Fibroblast of pulmonary artery (primary cell): ENCODE data around the gene EPS8L3.
"Not testable (repeated sequence)": the region's sequence is repeated elsewhere in the genome, so short reads cannot be mapped to it uniquely, and the experiment has no call there.

Experiments
- DNase-seq: peaks from one replicate; pipeline ENCODE4 v3.0.0-alpha.2; 2010; ENCODE audit warnings: low read depth
- H3K4me3 ChIP-seq: replicated peaks from 2 replicates; pipeline ENCODE4 v1.5.1; 2011; ENCODE audit warnings: low read depth, mild to moderate bottlenecking, control low read depth, low read length, moderate library complexity
- CTCF ChIP-seq: IDR thresholded peaks from 2 replicates; pipeline ENCODE4 v1.5.1; 2011; ENCODE audit warnings: mild to moderate bottlenecking, control low read depth, low read length, inconsistent platforms; ENCODE audit errors: missing control alignments

The EPS8L3 gene

DNA sequence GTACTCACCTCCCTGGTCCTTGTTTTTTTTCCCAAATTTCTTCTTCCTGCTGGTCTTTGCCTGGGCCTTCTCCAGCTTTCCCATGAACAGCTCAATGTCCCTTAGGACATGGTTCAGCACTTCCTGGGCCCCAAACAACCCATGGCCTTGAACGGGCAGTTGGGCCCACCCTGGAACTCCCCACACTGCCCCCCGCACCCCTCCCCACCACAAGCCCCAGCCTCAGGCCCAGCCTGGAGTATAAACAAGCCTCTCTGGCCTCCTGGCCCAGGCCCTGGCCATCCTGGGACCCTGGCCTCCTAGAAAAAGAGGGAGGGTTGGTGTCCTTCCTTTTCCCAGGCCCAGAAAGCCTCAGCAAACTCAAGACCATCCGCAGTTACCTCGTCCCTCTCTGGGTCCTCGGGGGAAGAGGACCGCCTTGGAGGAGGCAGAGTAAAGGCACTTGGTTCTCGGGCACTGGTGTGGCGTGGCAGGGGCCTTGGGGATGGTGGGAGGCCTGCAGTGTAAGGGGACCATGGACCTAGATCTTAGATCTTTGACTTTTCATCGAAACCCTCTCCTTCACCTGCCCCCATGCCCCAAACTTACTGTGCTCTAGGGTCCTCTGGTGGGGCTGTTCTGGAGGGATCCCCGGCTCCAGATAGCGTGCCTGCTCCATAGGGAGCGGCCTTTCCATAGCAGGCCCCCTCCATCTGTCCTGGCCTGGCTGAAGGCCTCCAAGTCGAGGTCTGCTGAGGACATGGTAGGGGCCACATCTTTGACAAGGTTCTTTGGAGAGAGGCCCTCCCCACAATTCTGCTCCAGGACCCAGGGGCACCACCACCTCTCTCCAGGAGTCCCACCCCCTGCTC, 5.6 kb downstream of the EPS8L3 start:
- no peak for DNase-seq
- no peak overlapping the region for H3K4me3 ChIP-seq
- no peak for TF ChIP-seq CTCF

DNA sequence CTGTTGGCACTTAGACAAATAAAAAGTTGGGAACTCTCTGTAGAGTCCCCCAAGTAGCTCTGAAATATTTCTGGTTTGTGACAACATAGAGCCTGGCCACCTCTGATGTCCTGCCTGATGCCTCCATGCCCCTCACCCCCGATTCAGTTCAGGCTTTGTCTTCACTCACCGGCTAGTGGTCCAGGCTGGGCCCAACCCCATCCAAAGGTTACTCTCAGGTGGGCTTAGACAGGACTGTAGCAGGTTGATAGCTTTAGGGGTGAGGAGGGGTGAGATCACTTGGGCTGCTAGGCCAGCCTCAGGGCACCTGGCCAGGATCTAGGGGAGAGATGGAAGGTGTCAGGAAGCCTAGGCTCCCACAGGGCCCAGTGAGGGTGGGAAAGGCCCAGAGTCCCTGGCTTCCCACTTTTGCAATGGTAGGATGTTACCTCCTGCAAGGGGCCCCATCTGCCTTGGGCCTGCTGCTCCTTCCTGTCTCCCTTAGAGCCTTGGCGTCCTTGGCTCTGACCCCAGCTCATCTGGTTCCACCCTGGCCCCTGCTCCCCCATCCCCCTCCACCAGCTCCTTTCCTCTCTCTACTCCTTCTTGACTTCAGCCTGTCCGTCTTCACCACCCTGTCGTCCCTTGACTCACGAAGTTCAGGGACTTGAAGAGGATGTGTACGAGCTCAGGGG, 6.7 kb downstream of the EPS8L3 start:
- no peak for TF ChIP-seq CTCF

DNA sequence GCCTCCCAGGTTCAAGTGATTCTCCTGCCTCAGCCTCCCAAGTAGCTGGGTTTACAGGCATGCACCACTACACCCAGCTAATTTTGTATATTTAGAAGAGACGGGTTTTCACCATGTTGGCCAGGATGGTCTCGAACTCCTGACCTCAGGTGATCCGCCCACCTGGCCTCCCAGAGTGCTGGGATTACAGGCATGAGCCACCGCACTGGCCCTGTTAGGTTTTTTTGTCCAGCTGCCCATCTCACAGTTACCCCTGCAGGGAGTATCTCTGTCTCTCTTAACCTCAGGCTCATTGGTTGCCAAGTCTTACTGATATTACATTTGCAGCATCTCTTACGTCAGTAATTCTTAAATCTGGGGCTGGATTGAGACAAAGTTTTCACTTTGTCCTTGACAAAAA, 7.4 kb downstream of the EPS8L3 start:
- not testable (repeated sequence) for DNase-seq, H3K4me3 ChIP-seq

More for the DNA sequence above, 6.7 kb downstream of the EPS8L3 start:
- no peak overlapping the region for H3K4me3 ChIP-seq
- DNase-seq: no peak

- DNase-seq: no peak
- H3K4me3 ChIP-seq: no peak overlapping the region
- TF ChIP-seq CTCF: no peak
These were observed 9.0 kb downstream of the EPS8L3 start for GRCh38 chr1:109754738-109755137.

GRCh38 chr1:109751531-109752260, 12.0 kb downstream of the EPS8L3 start:
- DNase-seq: no peak
- H3K4me3 ChIP-seq: no peak overlapping the region
- no peak for TF ChIP-seq CTCF

GRCh38 chr1:109750920-109751319, 12.8 kb downstream of the EPS8L3 start:
- DNase-seq: no peak
- H3K4me3 ChIP-seq: no peak overlapping the region
- TF ChIP-seq CTCF: no peak

- no peak for TF ChIP-seq CTCF
- no peak overlapping the region for H3K4me3 ChIP-seq
- no peak for DNase-seq
These were observed 13.4 kb downstream of the EPS8L3 start for GRCh38 chr1:109750241-109750882.
